Inflammatory macrophage (primary cell): ENCODE results near the gene RPS16.

Experiments
- DNase-seq, 2 donors: peaks; one replicate each; pipeline ENCODE4 v3.0.0-alpha.2; 2020 to 2022

The RPS16 gene

GRCh38 chr19:39406656-39407409 is 28.9 kb downstream of the RPS16 start, which contains the start of gene ZFP36:
Gene ZFP36 (plus strand): TSS chr19:39406847. CDS start chr19:39406905, 58 bp downstream.
- peak; percentile 82 to 91 for DNase-seq

- no peak for DNase-seq
These were observed 29.6 kb downstream of the RPS16 start for GRCh38 chr19:39405958-39406655.

- no peak for DNase-seq
These were observed 30.3 kb downstream of the RPS16 start for GRCh38 chr19:39405261-39405957.

- peak; percentile 47 to 89 for DNase-seq
These were observed 32.1 kb downstream of the RPS16 start for GRCh38 chr19:39403331-39404312.

GRCh38 chr19:39402346-39403300 is 33.1 kb downstream of the RPS16 start:
- DNase-seq = peak; percentile 86 to 87

GRCh38 chr19:39401549-39402345 is 34.0 kb downstream of the RPS16 start:
- DNase-seq = peak; percentile 72 to 83

- DNase-seq = no peak
These were observed 34.6 kb downstream of the RPS16 start for GRCh38 chr19:39401070-39401548.

GRCh38 chr19:39400061-39400460 is 35.7 kb downstream of the RPS16 start:
- no peak for DNase-seq

GRCh38 chr19:39399668-39400050 is 36.1 kb downstream of the RPS16 start:
- no peak for DNase-seq

GRCh38 chr19:39398297-39398864 is 37.4 kb downstream of the RPS16 start:
- peak; percentile 88 to 91 for DNase-seq

GRCh38 chr19:39397360-39398296 is 38.1 kb downstream of the RPS16 start:
- peak; percentile 86 to 92 for DNase-seq

GRCh38 chr19:39390751-39391437 is 44.9 kb downstream of the RPS16 start, which contains the start of the genes MED29 and PAF1:
Gene MED29 (plus strand): TSS chr19:39391378. CDS start chr19:39391423, 45 bp downstream.
Gene PAF1 (minus strand): TSS chr19:39391106. CDS start chr19:39390864, 242 bp downstream.
- peak; percentile 99 to 100 for DNase-seq

- DNase-seq = peak in 1 of 2 donors; percentile 24
These were observed 45.3 kb downstream of the RPS16 start for GRCh38 chr19:39390451-39390750.

GRCh38 chr19:39389631-39390414 is 45.9 kb downstream of the RPS16 start:
- no peak for DNase-seq

GRCh38 chr19:39388657-39389056 is 47.1 kb downstream of the RPS16 start:
- no peak for DNase-seq

GRCh38 chr19:39386557-39386956 is 49.2 kb downstream of the RPS16 start:
- DNase-seq = no peak
